OCI-LY1 (cell line): Measurements from ENCODE around the gene AGRN.

Source experiments
- H2AFZ ChIP-seq: fragments of 200-600 bp; sonication (generic), shearing (Covaris generic); 2 replicates; pipeline ENCODE4 v1.6.0; 2014; ENCODE audit warnings: antibody characterized with exemption, mild to moderate bottlenecking, low read length
- H3F3A ChIP-seq: fragments of 200-600 bp; sonication (generic), shearing (Covaris generic); 2 replicates; pipeline ENCODE4 v1.6.0; 2014; ENCODE audit warnings: mild to moderate bottlenecking, antibody characterized with exemption, low read length, moderate library complexity; ENCODE audit not compliant: insufficient read depth
- H3K27ac ChIP-seq: fragments of 200-600 bp; sonication (generic); 2 replicates; pipeline ENCODE4 v1.5.1; 2014; ENCODE audit warnings: low read length, mixed run types, mild to moderate bottlenecking, low read depth; ENCODE audit not compliant: poor library complexity, severe bottlenecking
- H3K27me3 ChIP-seq: fragments of 200-600 bp; sonication (generic); 2 replicates; pipeline ENCODE4 v1.6.0; 2014; ENCODE audit warnings: antibody characterized with exemption, mild to moderate bottlenecking, low read length, moderate library complexity; ENCODE audit not compliant: insufficient read depth
- H3K36me3 ChIP-seq: fragments of 200-600 bp; sonication (generic); 2 replicates; pipeline ENCODE4 v1.6.1; 2014; ENCODE audit warnings: mild to moderate bottlenecking, antibody characterized with exemption, low read length, moderate library complexity, mixed read lengths; ENCODE audit not compliant: insufficient read depth
- H3K4me1 ChIP-seq: fragments of 200-600 bp; sonication (generic); 2 replicates; pipeline ENCODE4 v1.5.1; 2014; ENCODE audit warnings: mild to moderate bottlenecking, low read length, moderate library complexity; ENCODE audit not compliant: insufficient read depth, severe bottlenecking
- H3K4me2 ChIP-seq: fragments of 200-600 bp; sonication (generic), shearing (Covaris generic); 2 replicates; pipeline ENCODE4 v1.6.1; 2014; ENCODE audit warnings: low read length
- H3K4me3 ChIP-seq: fragments of 200-600 bp; sonication (generic); 2 replicates; pipeline ENCODE4 v1.5.1; 2014; ENCODE audit warnings: low read length, low read depth, mild to moderate bottlenecking, mixed read lengths; ENCODE audit not compliant: poor library complexity, severe bottlenecking
- H3K79me2 ChIP-seq: fragments of 200-600 bp; shearing (Covaris generic); 2 replicates; pipeline ENCODE4 v1.6.1; 2016; ENCODE audit warnings: mixed run types, low read length, mixed read lengths; ENCODE audit not compliant: insufficient read depth
- H3K9ac ChIP-seq: fragments of 200-600 bp; sonication (generic), shearing (Covaris generic); 2 replicates; pipeline ENCODE4 v1.6.1; 2014; ENCODE audit warnings: mild to moderate bottlenecking, low read length, mixed read lengths
- H3K9me2 ChIP-seq: fragments of 200-600 bp; sonication (generic), shearing (Covaris generic); 2 replicates; pipeline ENCODE4 v1.6.1; 2014; ENCODE audit warnings: low read depth, mild to moderate bottlenecking, low read length, mixed read lengths
- H3K9me3 ChIP-seq: fragments of 200-600 bp; shearing (Covaris generic); 2 replicates; pipeline ENCODE4 v1.6.1; 2014; ENCODE audit warnings: low read length, mixed read lengths
- H4K20me1 ChIP-seq: fragments of 200-600 bp; sonication (generic), shearing (Covaris generic); 2 replicates; pipeline ENCODE4 v1.6.0; 2016; ENCODE audit warnings: mild to moderate bottlenecking, low read length; ENCODE audit not compliant: insufficient read depth
- EZH2 ChIP-seq: fragments of 200-600 bp; sonication (generic), shearing (Covaris generic); IDR thresholded peaks from 2 replicates; pipeline ENCODE4 v1.8.0; 2017; ENCODE audit warnings: borderline replicate concordance, mixed run types, mild to moderate bottlenecking, antibody characterized with exemption, low read length, moderate library complexity, mixed read lengths
- TF ChIP-seq, protein P1 (sequence below): fragments of 200-600 bp; sonication (generic), shearing (Covaris generic); IDR thresholded peaks from 2 replicates; pipeline ENCODE4 v1.5.1; 2017; ENCODE audit warnings: mild to moderate bottlenecking, antibody characterized with exemption, low read length, moderate library complexity, mixed read lengths

AGRN gene

DNA sequence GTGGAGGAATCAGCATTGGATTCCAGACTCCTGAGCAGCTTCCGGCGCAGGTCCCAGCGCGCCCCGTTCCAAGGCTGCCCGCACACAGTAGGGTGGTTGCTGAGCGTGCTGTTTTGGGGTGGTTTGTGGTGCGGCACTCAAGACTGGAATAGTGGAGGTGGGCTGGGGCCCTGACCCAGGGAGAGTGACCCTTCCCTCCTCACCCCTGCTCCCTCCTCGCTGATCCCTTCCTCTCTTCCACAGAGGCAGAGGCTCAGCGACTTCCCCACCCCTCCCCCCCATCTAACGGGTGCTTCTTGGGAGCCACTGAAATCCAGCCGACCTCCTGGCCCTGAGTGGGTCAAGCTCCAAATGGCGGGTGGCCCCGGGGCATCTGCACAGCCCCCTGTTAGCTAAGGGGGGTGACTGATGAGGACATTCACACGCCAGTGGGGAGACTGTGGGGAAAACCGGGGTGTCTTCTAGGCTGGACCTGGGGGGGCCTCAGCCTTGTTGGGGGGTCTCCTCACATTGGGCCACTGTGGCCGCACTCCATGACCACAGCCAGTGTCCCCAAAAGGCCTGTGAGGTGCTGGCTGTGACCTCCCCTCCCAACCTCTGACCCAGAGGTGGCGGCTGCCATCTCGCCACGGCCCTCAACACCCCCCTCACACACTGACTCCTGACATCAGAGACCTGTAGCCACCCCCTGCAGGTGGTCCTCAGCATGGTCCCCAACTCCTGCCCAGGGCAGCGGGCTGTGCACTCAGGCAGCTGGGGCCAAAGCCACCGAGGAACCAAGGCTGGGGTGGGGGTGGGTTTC lies 16.1 kb upstream of the AGRN start:
- Histone ChIP-seq H3K36me3 (no peaks in the 10 kb centered on the region), H3K9ac (no peak overlapping the region), H3K27me3 (peaks cover 16% of the 10 kb centered on the region; the same call in 1 of the 2 replicates), H3K9me2 (no peaks in the 10 kb centered on the region), H3F3A (no peaks in the 10 kb centered on the region), H3K4me1 (no peaks in the 10 kb centered on the region), H3K9me3 (no peaks in the 10 kb centered on the region), H3K4me3 (no peak overlapping the region), H3K79me2 (no peaks in the 10 kb centered on the region), H4K20me1 (no peaks in the 10 kb centered on the region), H3K27ac (no peak overlapping the region), H2AFZ (no peak overlapping the region), H3K4me2 (no peak overlapping the region)
- TF ChIP-seq, protein P1, sequence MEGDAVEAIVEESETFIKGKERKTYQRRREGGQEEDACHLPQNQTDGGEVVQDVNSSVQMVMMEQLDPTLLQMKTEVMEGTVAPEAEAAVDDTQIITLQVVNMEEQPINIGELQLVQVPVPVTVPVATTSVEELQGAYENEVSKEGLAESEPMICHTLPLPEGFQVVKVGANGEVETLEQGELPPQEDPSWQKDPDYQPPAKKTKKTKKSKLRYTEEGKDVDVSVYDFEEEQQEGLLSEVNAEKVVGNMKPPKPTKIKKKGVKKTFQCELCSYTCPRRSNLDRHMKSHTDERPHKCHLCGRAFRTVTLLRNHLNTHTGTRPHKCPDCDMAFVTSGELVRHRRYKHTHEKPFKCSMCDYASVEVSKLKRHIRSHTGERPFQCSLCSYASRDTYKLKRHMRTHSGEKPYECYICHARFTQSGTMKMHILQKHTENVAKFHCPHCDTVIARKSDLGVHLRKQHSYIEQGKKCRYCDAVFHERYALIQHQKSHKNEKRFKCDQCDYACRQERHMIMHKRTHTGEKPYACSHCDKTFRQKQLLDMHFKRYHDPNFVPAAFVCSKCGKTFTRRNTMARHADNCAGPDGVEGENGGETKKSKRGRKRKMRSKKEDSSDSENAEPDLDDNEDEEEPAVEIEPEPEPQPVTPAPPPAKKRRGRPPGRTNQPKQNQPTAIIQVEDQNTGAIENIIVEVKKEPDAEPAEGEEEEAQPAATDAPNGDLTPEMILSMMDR: no peak
- TF ChIP-seq EZH2: no peak

DNA sequence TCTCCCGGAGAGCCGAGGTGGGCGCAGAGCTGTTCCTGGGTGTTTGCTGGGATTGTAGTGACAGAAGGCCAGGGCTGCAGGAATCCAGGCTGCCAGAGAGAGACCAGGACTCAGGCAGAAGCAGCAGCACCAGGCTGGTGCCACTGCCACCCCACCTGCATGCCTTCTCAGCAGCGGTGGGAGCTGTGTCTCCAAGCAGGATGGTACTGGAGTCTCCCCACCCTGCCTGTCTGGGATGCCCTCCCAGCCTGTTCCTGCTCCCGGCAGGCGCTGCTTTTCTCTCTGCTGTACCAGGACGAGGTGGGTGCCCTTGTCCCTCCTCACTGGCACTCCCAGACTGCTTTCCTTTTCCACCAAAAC lies 15.5 kb upstream of the AGRN start:
- Histone ChIP-seq H3F3A (no peaks in the 10 kb centered on the region), H3K4me2 (no peak overlapping the region), H3K9me3 (no peaks in the 10 kb centered on the region), H3K4me1 (no peaks in the 10 kb centered on the region), H2AFZ (no peak overlapping the region), H3K9ac (no peak overlapping the region), H3K27ac (no peak overlapping the region), H4K20me1 (no peaks in the 10 kb centered on the region), H3K27me3 (peaks cover 16% of the 10 kb centered on the region; the same call in 1 of the 2 replicates), H3K79me2 (no peaks in the 10 kb centered on the region), H3K36me3 (no peaks in the 10 kb centered on the region), H3K4me3 (no peak overlapping the region), H3K9me2 (no peaks in the 10 kb centered on the region)
- no peak for TF ChIP-seq EZH2
- TF ChIP-seq, protein P1: no peak

GRCh38 chr1:1004780-1005697 lies 14.9 kb upstream of the AGRN start:
- Histone ChIP-seq H3K9me3 (no peaks in the 10 kb centered on the region), H3K79me2 (no peaks in the 10 kb centered on the region), H3K27me3 (peaks cover 16% of the 10 kb centered on the region; the same call in 1 of the 2 replicates), H4K20me1 (no peaks in the 10 kb centered on the region), H2AFZ (no peak overlapping the region), H3K9ac (no peak overlapping the region), H3K27ac (no peak overlapping the region), H3K4me3 (no peak overlapping the region), H3K4me1 (no peaks in the 10 kb centered on the region), H3F3A (no peaks in the 10 kb centered on the region), H3K4me2 (no peak overlapping the region), H3K9me2 (no peaks in the 10 kb centered on the region), H3K36me3 (no peaks in the 10 kb centered on the region)
- TF ChIP-seq, protein P1: no peak
- TF ChIP-seq EZH2: no peak
